GM23338 (cell line): ENCODE data around the gene MAP2K3. TPM values are rescaled to one million over a fixed set of nuclear protein-coding genes. Genes with fewer than 3 reads are reported as not detected.

Experiments
- ATAC-seq: fragments of 200-7000 bp; cut with Tn5 transposase; 3 replicates; pipeline ENCODE4 v1.9.1; 2020
- DNase-seq: peaks from one replicate; pipeline ENCODE4 v3.0.0-alpha.2; 2015; ENCODE audit warnings: low spot score
- H2AFZ ChIP-seq: fragments of 200-600 bp; sonication (generic); 2 replicates; pipeline ENCODE4 v1.8.0; 2016; ENCODE audit warnings: antibody characterized with exemption, mild to moderate bottlenecking, moderate library complexity
- H3F3A ChIP-seq: fragments of 200-600 bp; sonication (generic); replicated peaks from 2 replicates; pipeline ENCODE4 v1.8.0; 2017; ENCODE audit warnings: antibody characterized with exemption, mixed run types, low read depth
- H3K27ac ChIP-seq: fragments of 200-600 bp; sonication (generic); 2 replicates; pipeline ENCODE4 v1.6.1; 2016; ENCODE audit warnings: low read depth
- H3K27me3 ChIP-seq: fragments of 200-600 bp; sonication (generic); 2 replicates; pipeline ENCODE4 v1.8.0; 2016; ENCODE audit warnings: mild to moderate bottlenecking, mixed run types, moderate library complexity; ENCODE audit not compliant: insufficient read depth
- H3K36me3 ChIP-seq: fragments of 200-600 bp; sonication (generic); 2 replicates; pipeline ENCODE4 v1.8.0; 2016; ENCODE audit warnings: mild to moderate bottlenecking; ENCODE audit not compliant: insufficient read depth
- H3K4me1 ChIP-seq: fragments of 200-600 bp; sonication (generic); 2 replicates; pipeline ENCODE4 v1.8.0; 2016; ENCODE audit warnings: mild to moderate bottlenecking, moderate library complexity; ENCODE audit not compliant: insufficient read depth
- H3K4me2 ChIP-seq: fragments of 200-600 bp; sonication (generic); 2 replicates; pipeline ENCODE4 v1.7.1; 2017; ENCODE audit warnings: mixed run types
- H3K4me3 ChIP-seq: fragments of 200-600 bp; sonication (generic); 2 replicates; pipeline ENCODE4 v1.6.1; 2016; ENCODE audit warnings: mixed run types
- H3K79me2 ChIP-seq: fragments of 200-600 bp; sonication (generic); replicated peaks from 2 replicates; pipeline ENCODE4 v1.8.0; 2017; ENCODE audit warnings: mild to moderate bottlenecking; ENCODE audit not compliant: insufficient read depth
- H3K9me2 ChIP-seq: fragments of 200-600 bp; sonication (generic); 2 replicates; pipeline ENCODE4 v1.8.0; 2017; ENCODE audit not compliant: insufficient read depth
- H4K20me1 ChIP-seq: fragments of 200-600 bp; sonication (generic); replicated peaks from 2 replicates; pipeline ENCODE4 v1.8.0; 2017; ENCODE audit warnings: mild to moderate bottlenecking; ENCODE audit not compliant: insufficient read depth
- H3K27ac Mint-ChIP-seq: 2 replicates; pipeline ENCODE4 v1.8.0; 2020; ENCODE audit warnings: inconsistent platforms, mild to moderate bottlenecking, moderate library complexity, mixed read lengths
- H3K27me3 Mint-ChIP-seq: 3 replicates; pipeline ENCODE4 v1.8.0; 2022; ENCODE audit warnings: low read depth, mild to moderate bottlenecking, moderate library complexity, mixed read lengths, inconsistent platforms; ENCODE audit not compliant: insufficient read depth, poor library complexity
- H3K36me3 Mint-ChIP-seq: 3 replicates; pipeline ENCODE4 v1.8.0; 2021; ENCODE audit warnings: low read depth, mild to moderate bottlenecking, inconsistent platforms, moderate library complexity, mixed read lengths
- H3K4me1 Mint-ChIP-seq: 3 replicates; pipeline ENCODE4 v1.8.0; 2020; ENCODE audit warnings: mild to moderate bottlenecking, inconsistent platforms, mixed read lengths
- H3K4me3 Mint-ChIP-seq: 3 replicates; pipeline ENCODE4 v1.8.0; 2021; ENCODE audit warnings: moderate library complexity, mild to moderate bottlenecking, inconsistent platforms, mixed read lengths
- H3K9me3 Mint-ChIP-seq: 3 replicates; pipeline ENCODE4 v1.8.0; 2020; ENCODE audit warnings: moderate library complexity, mild to moderate bottlenecking, inconsistent platforms, mixed read lengths
- CREB1 ChIP-seq: fragments of 250-450 bp; sonication (Bioruptor Pico); IDR thresholded peaks from 2 replicates; pipeline ENCODE4 v1.5.0; 2020; ENCODE audit warnings: low read depth, mild to moderate bottlenecking, moderate library complexity
- CTCF ChIP-seq, 2 experiments: fragments of 200-600 bp in 1 of 2; sonication (generic) in 1 of 2; conservative IDR thresholded peaks; 2 replicates each; pipeline versions ENCODE4 v1.5.1 to v1.6.1; 2016 to 2017; ENCODE audit warnings: antibody characterized with exemption in 2 of 2, low read depth in 2 of 2, mild to moderate bottlenecking in 2 of 2, moderate library complexity in 1 of 2
- EZH2phosphoT487 ChIP-seq: fragments of 200-600 bp; sonication (generic); IDR thresholded peaks from one replicate; pipeline ENCODE4 v1.8.1; 2018; ENCODE audit warnings: antibody characterized with exemption; ENCODE audit not compliant: unreplicated experiment
- JUNB ChIP-seq: IDR thresholded peaks from one replicate; pipeline ENCODE4 v1.6.1; 2016; ENCODE audit warnings: antibody characterized with exemption; ENCODE audit not compliant: unreplicated experiment
- NANOG ChIP-seq: IDR thresholded peaks from 2 replicates; pipeline ENCODE4 v1.6.1; 2016; ENCODE audit warnings: antibody characterized with exemption, borderline replicate concordance
- POLR2AphosphoS5 ChIP-seq: IDR thresholded peaks from 2 replicates; pipeline ENCODE4 v1.6.1; 2016; ENCODE audit warnings: antibody characterized with exemption, low read depth
- STAT1 ChIP-seq: IDR thresholded peaks from one replicate; pipeline ENCODE4 v1.6.1; 2016; ENCODE audit warnings: antibody characterized with exemption; ENCODE audit not compliant: unreplicated experiment
- polyA plus RNA-seq: library from polyadenylated mRNA; unstranded; fragments of >200 nt; fragmentation: Nextera tagmentation; extraction: Ambion mirVana; gene quantifications from 2 replicates; pipeline ENCODE4 v1.2.1, GENCODE V29; 2016
- total RNA-seq: library from RNA; depleted of rRNA; stranded (reverse); fragments of >200 nt; shearing (Covaris generic); gene quantifications from 2 replicates; pipeline ENCODE4 v1.2.3, GENCODE V29; 2014
- TF ChIP-seq, protein P1 (sequence below): fragments of 250-450 bp; sonication (Bioruptor Pico); IDR thresholded peaks from 2 replicates; pipeline ENCODE4 v1.5.0; 2020; ENCODE audit warnings: mild to moderate bottlenecking, moderate library complexity

The MAP2K3 gene
- total and polyA plus RNA-seq, 2 experiments from 2014 or later, result 28.5 to 31.7 TPM

DNA sequence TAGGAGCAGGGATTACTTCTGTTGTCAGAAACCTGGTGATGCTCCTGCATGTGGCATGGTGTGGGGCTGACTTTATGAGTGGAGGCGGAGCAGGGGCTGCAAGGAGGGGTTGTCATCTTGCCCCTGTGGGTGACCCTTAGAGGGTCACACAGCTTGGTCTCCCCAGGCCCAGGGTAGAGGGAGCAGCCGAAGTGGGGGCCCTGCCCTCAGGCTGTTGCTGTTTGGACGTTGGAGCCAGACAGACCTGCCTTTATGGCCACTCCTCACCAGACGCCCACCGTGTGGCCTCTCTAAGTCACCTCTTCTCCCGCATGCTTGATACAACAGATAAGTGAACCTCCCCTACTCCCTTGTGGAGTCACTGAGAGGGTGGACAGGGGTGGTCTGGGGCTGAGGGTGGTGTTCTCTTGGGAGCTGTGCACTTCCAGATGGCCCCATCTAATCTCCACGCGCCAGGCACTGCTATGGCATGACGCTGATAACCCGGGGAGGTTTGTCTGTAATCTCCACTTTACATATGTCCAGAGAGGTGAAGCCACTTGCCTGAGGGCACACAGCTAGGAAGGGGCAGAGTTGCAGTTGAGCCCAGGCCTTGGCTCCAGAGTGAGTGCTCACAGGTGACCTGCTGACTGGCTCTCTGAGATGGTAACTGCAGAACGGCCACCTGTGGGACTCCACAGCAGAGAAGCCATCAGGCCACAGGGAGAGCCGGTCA, 10.0 kb downstream of the MAP2K3 start:
- no peak for DNase-seq

GRCh38 chr17:21295036-21295952, 10.8 kb downstream of the MAP2K3 start:
- Histone ChIP-seq H3F3A (no peaks in the 10 kb centered on the region), H3K27me3 (no peaks in the 10 kb centered on the region), H3K36me3 (peaks cover 4% of the 10 kb centered on the region; the same call in 1 of the 2 replicates), H3K4me3 (no peak overlapping the region), H3K9me2 (no peaks in the 10 kb centered on the region), H3K4me2 (no peak overlapping the region), H3K4me1 (no peaks in the 10 kb centered on the region), H3K27ac (no peak overlapping the region), H2AFZ (no peak overlapping the region), H3K79me2 (peaks cover 22% of the 10 kb centered on the region), H4K20me1 (no peaks in the 10 kb centered on the region; the same call in 1 of the 2 replicates)
- ATAC-seq, result no peak
- Mint-ChIP-seq H3K4me3 (no peak overlapping the region), H3K9me3 (peaks cover 91% of the 10 kb centered on the region), H3K36me3 (peaks cover 31% of the 10 kb centered on the region), H3K27ac (no peak overlapping the region), H3K27me3 (peaks cover 30% of the 10 kb centered on the region), H3K4me1 (no peaks in the 10 kb centered on the region)
- TF ChIP-seq, protein P1, sequence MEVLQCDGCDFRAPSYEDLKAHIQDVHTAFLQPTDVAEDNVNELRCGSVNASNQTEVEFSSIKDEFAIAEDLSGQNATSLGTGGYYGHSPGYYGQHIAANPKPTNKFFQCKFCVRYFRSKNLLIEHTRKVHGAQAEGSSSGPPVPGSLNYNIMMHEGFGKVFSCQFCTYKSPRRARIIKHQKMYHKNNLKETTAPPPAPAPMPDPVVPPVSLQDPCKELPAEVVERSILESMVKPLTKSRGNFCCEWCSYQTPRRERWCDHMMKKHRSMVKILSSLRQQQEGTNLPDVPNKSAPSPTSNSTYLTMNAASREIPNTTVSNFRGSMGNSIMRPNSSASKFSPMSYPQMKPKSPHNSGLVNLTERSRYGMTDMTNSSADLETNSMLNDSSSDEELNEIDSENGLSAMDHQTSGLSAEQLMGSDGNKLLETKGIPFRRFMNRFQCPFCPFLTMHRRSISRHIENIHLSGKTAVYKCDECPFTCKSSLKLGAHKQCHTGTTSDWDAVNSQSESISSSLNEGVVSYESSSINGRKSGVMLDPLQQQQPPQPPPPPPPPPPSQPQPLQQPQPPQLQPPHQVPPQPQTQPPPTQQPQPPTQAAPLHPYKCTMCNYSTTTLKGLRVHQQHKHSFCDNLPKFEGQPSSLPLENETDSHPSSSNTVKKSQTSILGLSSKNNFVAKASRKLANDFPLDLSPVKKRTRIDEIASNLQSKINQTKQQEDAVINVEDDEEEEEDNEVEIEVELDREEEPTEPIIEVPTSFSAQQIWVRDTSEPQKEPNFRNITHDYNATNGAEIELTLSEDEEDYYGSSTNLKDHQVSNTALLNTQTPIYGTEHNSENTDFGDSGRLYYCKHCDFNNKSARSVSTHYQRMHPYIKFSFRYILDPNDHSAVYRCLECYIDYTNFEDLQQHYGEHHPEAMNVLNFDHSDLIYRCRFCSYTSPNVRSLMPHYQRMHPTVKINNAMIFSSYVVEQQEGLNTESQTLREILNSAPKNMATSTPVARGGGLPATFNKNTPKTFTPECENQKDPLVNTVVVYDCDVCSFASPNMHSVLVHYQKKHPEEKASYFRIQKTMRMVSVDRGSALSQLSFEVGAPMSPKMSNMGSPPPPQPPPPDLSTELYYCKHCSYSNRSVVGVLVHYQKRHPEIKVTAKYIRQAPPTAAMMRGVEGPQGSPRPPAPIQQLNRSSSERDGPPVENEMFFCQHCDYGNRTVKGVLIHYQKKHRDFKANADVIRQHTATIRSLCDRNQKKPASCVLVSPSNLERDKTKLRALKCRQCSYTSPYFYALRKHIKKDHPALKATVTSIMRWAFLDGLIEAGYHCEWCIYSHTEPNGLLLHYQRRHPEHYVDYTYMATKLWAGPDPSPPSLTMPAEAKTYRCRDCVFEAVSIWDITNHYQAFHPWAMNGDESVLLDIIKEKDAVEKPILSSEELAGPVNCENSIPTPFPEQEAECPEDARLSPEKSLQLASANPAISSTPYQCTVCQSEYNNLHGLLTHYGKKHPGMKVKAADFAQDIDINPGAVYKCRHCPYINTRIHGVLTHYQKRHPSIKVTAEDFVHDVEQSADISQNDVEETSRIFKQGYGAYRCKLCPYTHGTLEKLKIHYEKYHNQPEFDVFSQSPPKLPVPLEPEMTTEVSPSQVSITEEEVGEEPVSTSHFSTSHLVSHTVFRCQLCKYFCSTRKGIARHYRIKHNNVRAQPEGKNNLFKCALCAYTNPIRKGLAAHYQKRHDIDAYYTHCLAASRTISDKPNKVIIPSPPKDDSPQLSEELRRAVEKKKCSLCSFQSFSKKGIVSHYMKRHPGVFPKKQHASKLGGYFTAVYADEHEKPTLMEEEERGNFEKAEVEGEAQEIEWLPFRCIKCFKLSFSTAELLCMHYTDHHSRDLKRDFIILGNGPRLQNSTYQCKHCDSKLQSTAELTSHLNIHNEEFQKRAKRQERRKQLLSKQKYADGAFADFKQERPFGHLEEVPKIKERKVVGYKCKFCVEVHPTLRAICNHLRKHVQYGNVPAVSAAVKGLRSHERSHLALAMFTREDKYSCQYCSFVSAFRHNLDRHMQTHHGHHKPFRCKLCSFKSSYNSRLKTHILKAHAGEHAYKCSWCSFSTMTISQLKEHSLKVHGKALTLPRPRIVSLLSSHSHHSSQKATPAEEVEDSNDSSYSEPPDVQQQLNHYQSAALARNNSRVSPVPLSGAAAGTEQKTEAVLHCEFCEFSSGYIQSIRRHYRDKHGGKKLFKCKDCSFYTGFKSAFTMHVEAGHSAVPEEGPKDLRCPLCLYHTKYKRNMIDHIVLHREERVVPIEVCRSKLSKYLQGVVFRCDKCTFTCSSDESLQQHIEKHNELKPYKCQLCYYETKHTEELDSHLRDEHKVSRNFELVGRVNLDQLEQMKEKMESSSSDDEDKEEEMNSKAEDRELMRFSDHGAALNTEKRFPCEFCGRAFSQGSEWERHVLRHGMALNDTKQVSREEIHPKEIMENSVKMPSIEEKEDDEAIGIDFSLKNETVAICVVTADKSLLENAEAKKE, result no peak
- no peak for TF ChIP-seq JUNB
- DNase-seq, result no peak

More for the DNA sequence above, 10.0 kb downstream of the MAP2K3 start:
- Histone ChIP-seq H3K4me2 (no peak overlapping the region), H3F3A (no peaks in the 10 kb centered on the region), H2AFZ (no peak overlapping the region), H3K27ac (no peak overlapping the region), H3K36me3 (no peaks in the 10 kb centered on the region; the same call in 1 of the 2 replicates), H4K20me1 (peaks cover 5% of the 10 kb centered on the region; the same call in 1 of the 2 replicates), H3K4me3 (no peak overlapping the region), H3K79me2 (peaks cover 22% of the 10 kb centered on the region), H3K9me2 (no peaks in the 10 kb centered on the region), H3K27me3 (no peaks in the 10 kb centered on the region), H3K4me1 (no peaks in the 10 kb centered on the region)
- Mint-ChIP-seq H3K4me1 (no peaks in the 10 kb centered on the region), H3K27me3 (peaks cover 30% of the 10 kb centered on the region), H3K27ac (no peak overlapping the region), H3K9me3 (peaks cover 83% of the 10 kb centered on the region), H3K4me3 (no peak overlapping the region), H3K36me3 (peaks cover 25% of the 10 kb centered on the region)
- TF ChIP-seq POLR2AphosphoS5, result no peak
- TF ChIP-seq NANOG, result no peak
- TF ChIP-seq STAT1, result no peak
- TF ChIP-seq JUNB, result no peak
- no peak for TF ChIP-seq EZH2phosphoT487
- TF ChIP-seq CREB1 (CRISPR knock-in tag), result no peak
- TF ChIP-seq CTCF (conservative IDR thresholded peaks at IDR 0.05; ENCODE audit: low read depth in 2 of 2), result no peak
- ATAC-seq, result no peak
